Urothelium cell line (cell line): ENCODE data around the gene DLX1.

Experiments
- DNase-seq: peaks from one replicate; pipeline ENCODE4 v3.0.0; 2011; ENCODE audit warnings: low spot score, mixed read lengths
- FAIRE-seq: peaks from 2 replicates; lab custom pipeline; 2011; peaks lifted over from hg19 to GRCh38; lab: Jason Lieb, UNC

DLX1 gene

DNA sequence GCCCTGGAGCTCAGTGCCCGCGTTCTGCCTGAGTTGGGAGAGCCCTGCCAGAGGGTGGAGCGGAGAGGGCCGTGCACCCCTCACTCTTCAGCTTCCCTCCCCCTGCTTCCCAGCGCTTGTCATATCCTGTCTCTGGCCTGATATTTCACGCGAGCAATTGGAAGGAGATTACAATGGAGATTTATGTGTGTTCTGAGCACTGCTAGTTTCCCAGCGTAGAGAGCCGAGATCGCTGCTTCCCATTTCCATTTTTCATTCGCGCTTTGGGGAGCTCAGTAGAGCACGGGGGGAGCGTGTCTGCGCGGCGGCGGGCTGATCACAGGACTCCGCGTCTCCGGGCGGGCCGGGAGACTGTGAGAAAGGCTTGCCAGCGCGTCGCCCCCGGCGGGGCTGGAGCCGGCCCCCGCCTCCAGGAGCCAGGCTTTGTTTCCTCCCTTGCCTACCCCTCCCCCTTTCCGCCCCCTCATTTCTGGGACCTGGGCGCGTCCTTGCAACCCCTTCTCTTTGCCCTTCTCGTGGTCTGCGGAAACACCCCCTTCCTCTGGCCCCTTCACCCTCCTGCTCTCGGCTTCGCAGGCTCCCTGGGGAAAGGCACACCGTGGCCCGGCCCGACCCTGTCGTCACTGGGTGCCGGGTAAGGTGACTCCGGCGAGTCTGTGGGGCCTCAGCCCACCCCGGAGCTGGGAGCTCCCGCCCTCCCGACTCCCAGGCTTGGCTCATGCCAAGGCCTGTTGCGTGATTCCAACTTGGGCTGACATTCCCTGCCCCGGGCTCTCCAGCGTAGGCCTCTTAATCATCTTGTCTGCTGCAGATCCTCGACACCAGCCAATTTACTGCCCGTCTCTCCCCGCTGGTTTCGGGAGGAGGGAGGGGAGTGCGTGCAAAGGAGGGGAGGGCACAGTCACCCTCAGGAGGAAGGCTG lies 11.6 kb downstream of the DLX1 start:
- FAIRE-seq (no peak), DNase-seq (peak; percentile 47)

DNA sequence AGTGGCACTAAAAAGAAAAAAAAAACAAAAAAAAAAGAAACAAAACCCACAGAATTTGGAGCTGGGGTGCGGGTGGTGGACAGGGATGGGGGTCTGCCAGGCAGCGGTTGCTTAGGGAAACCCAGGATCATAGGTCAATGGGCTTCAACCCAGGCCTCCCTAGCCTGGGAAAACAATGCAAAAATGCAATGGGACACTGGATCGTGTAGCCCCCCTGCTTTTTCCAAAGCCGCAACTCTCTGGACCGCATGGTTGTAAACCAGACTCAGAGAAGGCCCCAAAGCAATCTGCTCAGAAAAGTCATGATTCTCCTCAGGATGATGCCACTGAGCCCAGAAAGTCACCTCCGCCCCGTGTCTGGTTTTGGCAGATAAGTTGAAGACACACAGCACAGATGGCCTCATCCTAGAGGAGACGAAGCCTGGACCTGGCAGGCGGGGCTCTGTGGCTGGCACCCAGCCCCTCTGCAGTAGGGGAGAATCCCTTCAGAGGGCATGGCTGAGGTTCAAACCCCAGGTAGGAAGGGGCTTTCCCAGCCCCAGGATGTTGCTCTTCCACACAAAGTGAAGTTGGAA lies 12.3 kb downstream of the DLX1 start:
- FAIRE-seq (no peak), DNase-seq (peak; percentile 32)

DNA sequence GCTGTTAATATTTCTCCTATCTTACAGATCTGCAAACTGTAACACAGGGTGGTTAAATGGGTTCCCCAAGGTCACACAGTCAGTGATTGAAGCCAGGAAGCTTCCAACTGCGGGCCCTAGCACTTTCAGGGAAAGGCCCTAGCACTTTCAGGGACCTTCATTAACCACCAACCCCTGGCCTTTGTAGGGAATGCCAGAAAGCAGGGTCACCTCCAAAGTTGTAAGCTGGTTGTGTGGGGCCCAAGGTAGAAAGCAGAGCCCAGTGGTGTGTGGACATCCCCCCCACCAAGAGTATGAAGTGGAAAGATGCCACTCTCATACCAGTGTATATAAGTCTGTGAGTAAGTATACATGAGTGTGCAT lies 13.0 kb downstream of the DLX1 start:
- DNase-seq = no peak
- FAIRE-seq = no peak

DNA sequence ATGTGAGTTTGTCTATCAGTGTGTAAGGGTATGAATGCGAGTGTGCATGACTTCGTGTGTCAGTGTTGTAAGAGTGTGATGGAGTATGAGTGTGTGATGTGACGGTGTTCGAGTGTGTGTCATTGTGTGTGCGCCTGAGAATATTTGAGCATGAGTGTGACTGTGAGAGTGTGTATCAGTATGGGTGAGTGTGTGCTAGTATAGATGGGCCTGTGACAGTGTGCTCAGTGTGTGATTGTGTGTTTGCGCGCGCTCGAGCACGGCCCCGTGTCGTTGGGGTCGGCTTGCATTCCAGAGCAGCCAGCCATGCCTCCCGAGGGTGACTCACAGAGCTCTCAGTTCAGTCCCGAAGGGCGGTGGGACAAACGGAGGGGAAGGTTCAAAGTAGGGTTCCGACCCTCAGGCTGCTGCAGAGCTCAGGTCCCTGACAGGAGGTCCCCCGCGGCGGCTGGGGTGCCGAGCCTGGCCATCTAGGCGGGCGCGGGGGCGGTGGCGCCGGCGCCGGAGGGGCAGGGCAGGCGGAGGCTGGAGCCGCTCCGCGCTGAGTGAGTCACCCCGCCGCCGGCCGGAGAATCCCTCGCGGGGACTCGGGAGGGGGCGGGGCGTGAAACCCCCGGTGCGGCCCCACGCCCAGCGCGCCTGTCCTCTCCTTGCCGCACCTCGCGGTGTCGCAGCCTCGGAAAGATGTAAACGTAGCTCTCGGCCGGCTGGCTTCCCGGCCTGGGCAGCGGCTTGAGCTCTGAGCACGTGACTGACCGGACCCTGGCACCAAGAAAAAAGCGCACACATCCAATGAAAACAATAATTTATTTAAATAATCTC lies 13.6 kb downstream of the DLX1 start:
- FAIRE-seq (peak; percentile 98), DNase-seq (peak; percentile 88)

DNA sequence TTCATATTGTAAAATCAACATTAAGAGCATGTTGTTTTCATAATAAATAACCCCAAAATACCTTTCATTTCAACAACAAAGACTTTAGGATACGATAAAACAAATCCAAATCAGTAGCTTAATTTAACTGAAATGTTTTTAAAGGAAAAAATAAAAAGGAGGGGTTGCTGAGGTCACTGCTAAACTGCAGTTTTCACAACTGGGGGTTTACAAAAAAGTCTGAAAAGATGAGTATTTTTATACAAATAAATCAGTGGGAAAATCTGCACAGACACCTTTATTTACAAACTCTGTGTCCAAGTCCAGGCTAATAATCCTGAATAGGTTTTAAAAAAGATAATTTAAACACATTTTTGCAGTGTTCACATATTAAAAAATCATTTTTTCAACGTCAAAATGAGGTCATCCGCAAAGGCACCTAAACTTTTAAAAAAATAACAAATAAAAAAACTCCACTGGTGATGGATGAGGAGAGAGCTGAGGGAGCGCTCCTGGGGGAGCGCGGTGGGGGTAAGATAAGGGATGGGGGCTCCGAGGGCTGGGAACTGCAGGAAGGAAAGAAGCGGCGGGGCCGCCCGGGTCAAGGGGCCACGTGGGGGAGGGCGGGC lies 14.3 kb downstream of the DLX1 start:
- FAIRE-seq (no peak), DNase-seq (no peak)

DNA sequence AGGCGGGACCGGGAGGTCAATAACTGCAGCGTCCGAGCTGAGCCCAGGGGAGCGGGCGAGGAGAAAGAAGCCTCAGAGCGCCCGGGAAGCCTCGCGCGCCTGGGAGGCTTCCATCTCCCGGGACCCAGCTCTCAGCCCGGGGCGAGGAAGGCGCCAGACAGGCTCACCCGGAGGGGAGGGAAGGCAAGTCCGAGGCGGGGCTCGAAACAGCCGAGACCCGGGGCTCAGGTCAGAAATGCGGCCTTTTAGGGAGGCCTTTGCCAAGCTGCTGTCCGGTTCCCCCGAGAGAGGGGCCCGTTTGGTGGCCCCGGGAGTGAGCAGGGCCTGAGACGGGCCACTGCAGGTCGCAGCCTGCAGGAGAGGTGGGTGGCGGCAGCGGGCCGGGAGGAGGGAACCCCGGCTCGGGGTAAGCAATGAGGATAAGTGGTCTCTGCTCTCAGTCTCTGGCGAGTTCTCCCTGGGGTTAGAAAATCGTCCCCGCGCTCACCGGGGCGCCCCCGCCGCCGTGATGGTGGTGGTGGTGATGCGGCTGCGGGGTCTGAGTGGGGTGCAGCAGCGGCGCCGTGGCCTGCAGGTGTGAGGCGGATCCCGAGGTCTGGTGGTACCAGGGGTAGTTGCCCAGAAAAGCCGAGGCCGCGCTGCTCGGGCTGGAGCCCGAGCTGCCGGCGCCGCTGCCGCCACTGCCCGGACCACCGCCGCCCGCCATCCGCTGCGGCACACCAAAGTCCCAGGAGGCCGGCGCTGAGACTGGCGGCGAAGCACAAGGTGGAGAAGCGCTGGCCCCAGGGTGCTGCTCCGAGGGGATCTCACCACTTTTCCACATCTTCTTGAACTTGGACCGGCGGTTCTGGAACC lies 15.0 kb downstream of the DLX1 start:
- DNase-seq (no peak), FAIRE-seq (no peak)

DNA sequence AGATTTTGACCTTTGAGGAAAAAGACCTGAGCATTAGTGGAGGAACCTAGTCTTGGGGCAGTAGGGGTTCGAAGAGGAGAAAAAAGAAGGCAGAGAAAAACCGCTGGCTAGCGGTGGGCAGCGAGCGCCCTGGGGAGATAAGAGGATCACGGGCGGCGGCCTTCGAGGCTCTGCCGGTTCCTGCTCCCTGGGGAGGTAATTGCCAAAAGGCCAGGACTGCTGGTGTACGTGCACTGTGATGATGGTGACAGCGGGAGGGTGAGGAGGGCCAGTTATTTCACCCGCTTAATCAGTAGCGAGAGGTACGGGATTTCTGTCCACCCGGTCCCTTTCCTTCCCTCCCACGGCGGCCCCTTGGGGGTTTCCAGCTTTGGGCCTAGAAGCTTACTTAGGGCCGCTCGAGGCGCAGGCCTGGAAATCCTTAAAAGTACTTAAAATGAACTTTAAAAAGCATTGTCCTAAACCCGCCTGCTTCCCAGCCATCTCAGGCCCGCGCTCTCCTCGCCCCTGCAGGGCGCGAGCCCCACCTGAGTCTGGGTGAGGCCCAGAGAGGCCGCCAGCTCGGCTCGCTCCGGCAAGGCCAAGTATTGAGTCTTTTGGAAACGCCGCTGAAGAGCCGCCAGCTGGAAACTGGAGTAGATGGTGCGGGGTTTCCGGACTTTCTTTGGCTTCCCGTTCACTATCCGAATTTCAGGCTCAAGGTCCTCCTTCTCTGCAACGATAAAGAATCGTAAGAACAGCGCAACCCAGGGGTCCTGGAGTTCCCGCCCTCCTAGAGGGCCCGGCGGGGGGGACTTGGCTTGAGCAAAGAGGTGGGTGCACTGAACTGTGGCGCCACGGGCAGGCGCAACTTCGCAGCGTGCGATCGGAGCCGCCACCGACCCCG lies 15.9 kb downstream of the DLX1 start:
- DNase-seq (no peak), FAIRE-seq (no peak)

DNA sequence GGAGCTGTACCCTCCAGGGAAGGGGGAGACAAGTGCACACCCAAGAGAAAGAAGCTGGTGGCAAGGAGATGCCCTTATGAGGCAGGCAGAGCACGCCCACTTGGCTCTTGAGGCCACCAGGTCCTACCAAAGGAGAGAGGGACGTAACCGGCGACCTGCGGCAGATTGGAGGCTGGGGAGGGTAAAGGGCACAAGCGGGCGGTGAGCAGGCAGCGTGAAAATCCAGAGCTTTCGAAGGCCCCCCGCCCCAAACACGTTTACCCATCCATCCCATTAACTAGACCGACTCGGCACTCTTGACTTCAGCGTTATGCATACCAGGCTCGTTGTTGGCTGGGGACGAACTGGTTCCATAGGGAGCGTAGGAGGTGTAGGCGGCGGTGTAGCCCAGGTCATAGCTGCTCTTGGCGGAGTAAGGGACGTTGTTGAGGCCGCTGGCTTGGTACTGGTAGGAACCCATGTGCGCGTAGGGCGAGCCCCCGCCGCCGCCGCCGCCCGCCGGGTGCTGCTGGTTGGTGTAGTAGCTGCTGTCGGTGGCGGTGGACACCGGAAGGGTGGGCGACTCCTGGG lies 16.6 kb downstream of the DLX1 start:
- FAIRE-seq (no peak), DNase-seq (no peak)

DNA sequence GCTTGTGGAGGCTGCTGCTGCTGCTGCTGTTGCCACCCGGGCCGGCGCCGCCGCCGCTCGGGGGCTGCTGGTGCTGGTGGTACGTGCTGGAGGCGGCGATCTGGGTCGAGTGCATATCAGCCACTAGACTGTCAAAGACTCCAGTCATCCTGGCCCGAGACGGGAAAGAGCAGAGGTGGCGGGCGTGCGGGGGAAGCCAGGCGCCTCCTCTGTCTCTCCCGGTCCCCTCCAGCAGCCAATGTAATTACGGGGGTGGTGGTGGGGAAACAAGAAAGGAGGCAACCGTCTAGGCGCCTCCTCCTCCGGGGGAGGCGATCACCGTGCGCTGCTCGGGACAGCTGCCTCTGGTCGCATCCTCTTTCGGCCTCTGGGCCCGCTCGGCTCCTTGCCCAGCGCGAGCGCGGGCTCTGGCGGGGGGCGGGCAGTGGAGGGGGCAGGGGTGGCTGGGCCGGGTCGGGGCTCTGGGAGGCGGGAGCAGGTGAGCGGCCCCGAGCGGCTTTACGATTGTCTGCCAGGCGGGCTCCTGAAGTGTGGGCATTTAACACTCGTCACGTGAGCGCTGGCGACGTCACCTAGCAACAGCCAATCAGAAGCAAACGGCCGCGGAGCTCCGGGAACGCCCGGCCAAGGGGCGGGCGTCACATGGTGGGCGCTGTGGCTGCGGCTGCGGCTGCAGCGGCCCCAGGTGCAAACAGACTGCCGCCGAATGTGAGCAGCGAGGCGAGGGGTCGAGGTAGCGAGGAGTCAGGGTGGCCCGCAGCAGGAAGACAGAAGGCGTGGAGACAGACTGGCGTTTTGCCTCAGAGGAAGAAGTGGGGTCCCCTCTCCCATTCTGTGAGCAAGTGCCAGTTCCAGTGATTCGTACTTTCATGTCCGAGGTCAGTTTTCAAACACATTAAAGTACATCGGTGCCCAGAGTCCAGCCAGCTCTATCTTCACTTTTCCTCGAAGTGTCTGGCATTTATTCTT lies 17.4 kb downstream of the DLX1 start, which contains the start of gene DLX2:
Gene DLX2, minus strand, starts transcription at position 510 of the 969 bp plus-strand sequence. Its CDS starts 362 bp downstream, at position 148.
- DNase-seq (no peak), FAIRE-seq (no peak)

DNA sequence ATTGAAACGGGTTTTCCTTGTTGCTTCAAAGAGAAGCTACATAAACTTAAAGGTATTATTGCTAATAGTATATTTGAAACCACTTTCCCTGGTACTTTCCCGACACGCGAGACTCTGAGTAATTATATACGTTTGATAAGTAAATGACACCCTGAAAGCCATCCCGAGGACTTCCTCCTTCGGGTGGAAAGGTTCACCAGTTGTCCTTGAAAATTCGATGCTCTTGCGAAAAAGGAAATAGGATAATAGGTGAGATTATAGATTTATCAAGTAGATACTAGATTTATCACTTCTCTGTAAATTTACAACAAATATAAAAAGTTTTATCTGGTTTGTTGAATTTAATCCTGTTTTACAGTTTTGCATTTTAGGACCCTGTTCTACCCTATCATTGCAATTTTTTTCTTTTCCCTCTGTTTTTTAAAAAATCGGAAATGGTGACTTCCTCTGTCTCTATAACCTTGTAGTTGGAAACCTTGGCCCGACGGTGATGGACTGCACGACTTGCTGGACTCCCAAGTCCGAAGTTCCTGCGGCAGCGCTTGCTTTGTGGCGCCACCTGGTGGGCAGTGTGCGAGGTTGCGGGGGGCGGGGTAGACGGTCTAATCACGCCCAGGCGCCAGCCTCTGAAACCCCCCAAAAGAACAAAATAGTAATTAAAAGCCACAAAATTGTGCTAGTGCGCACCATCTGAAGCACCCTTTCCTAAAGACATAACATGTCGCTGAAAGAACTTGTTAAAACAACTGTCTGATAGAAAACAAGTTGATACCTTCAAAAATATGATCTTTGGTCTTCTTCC lies 18.4 kb downstream of the DLX1 start:
- FAIRE-seq = no peak
- DNase-seq = peak; percentile 87

DNA sequence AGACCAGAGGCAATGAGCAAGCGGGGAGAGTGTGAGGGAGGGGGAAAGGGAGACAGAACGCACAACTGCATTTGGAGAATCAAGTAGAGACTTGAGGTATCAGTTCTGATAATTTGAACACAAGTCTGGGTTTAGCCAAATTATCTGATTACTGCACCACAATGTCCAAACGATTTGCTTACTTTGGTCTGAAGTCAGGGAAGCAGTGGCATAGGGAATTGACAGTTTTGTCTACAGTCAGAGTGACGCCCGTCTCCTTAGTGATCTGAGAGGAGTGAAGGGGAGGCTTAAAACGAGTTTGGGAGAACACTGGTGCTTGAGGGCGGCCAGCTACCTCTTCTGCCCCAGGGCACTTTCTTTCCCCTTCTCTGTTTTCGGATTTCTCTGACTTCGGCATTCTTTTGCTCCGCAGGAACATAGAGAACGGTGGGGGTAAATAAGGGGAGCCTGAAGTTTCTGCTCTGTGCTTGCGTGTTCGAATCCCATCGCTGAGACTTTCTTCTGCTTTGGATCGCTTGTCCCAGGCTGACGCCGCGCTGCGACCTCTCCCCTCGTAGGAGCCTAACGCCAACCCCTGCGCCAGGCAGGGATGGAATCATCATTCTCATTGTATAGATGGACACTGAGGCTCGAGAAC lies 20.3 kb downstream of the DLX1 start:
- FAIRE-seq = no peak
- DNase-seq = no peak

DNA sequence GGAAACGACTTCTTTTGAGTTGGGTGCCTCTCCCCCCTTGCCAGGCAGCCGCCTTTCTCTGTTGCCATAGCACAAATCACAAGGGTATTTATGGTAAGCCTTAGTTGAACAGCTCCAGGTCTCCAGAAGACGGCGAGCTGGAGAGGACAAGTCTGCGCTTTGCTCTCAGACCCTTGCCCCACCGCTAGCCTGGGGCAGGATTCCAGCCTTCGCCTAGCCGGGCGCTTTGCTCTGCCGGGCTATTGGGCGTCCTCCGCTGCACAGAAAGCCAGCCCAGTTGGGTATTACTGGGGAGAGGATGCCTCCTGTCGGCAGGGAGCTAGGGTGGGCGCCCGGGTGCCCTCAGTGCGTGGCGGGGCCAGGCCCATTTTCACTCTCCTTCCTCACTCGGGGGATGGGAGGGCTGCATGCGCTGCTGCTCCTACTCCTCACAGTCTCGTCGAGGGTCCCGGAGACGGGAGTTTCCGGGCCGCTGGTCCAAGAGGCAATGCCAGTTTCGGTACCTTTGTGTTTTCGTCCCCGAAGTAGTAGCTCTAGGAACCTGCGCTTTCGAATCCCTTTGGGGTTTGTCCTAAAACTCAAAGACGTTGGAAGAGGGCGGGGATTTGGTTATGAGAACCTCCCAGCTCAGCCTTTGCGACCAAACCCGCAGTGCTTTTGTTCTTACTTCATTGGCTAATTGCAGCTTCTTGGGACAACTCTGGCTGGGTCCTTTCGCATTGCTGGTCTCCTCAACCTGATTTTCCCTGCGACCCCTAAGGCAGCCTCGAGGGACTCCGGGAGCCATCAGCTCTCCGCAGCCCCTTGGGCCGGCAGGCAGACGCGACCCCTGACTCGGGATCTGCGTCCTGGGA lies 21.0 kb downstream of the DLX1 start:
- FAIRE-seq (no peak), DNase-seq (no peak)

DNA sequence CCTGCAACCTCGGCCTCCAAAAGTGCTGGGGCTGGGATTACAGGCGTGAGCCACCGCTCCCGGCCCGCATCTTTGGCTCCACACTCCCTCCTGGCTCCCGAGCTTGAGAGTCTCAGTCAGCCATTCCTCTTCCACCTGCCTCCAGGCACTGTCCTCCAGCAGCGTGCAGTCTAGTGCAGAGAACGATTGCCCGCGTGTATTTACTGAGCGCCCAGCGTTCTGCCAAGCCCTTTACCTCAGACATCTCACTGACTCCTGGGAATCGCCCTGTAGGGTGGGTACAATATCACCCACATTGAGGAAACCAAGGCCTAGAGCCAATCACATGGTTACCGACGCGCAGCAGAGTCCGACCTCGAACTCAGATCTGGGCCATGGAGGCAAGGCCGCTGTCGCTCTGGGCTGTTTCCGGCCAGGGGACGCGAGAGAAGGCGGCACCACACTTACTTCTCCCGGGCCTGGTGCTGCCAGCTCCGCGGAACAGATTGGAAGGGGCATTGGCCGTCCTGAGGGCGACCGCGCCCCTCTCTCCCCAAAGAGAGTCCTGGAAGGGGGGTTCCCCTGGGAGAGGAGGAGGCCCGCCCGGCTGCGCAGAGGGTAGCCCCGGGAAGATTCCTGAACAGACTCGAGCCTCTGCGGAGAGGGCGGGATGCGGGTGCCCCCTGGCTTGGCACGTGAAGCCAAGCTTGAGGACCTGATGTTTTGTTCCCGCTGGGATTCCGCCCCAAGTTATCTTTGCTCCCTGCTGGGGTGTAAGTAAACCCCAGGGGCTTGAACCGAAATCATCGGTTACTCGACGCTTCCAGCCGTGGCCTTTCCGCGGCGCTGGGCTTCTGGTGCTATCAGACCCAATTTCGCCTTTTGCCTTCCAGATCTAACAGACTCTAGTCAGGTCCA lies 22.6 kb downstream of the DLX1 start:
- FAIRE-seq (no peak), DNase-seq (no peak)

DNA sequence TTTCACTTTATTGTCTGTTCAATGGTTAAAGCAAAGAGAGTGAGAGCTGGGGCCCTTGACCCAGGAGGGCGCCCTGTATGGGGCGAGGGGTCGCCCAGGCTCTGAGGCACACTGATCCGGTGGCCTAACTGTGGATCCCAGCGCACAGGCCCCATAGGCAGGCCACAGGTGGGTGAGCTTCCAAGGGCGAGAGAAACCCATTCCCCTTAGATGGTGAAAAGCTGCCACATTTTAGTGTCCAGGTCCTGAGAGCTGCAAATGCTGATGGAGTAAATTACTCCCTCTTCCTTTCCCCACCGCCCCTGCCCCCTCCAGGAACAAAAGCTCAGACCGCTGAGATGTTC lies 23.3 kb downstream of the DLX1 start:
- FAIRE-seq = no peak
- no peak for DNase-seq
